Measurements from ENCODE around the gene ACYP2. TPM values are rescaled to one million over a fixed set of nuclear protein-coding genes. Genes with fewer than 3 reads are reported as not detected.
A peak's percentile ranks its signal among the peaks of the same experiment; 100 is the strongest.

ACYP2 gene
- total RNA-seq, 1 donor from 2014 or later: 76.7 TPM

GRCh38 chr2:54164106-54164505, 48.7 kb downstream of the ACYP2 start:
- Histone ChIP-seq H3K27me3 (ENCODE audit: low read depth) (no peaks in the 10 kb centered on the region), H3K27ac (replicated peaks) (no peak overlapping the region), H3K36me3 (no peaks in the 10 kb centered on the region), H3K4me3 (no peak overlapping the region), H3K9me3 (replicated peaks) (no peaks in the 10 kb centered on the region), H3K4me1 (peaks cover 10% of the 10 kb centered on the region)
- TF ChIP-seq CTCF (IDR thresholded peaks at IDR 0.05; ENCODE audit: borderline replicate concordance): no peak
- intact Hi-C loops (cut with micrococcal nuclease): no loop called here
- no peak for DNase-seq

GRCh38 chr2:54166121-54166773, 50.8 kb downstream of the ACYP2 start:
- Histone ChIP-seq H3K36me3 (no peaks in the 10 kb centered on the region), H3K9me3 (replicated peaks) (no peaks in the 10 kb centered on the region), H3K27ac (replicated peaks) (no peak overlapping the region), H3K4me3 (no peak overlapping the region), H3K4me1 (peaks cover 10% of the 10 kb centered on the region), H3K27me3 (ENCODE audit: low read depth) (no peaks in the 10 kb centered on the region)
- no peak for DNase-seq
- no peak for TF ChIP-seq CTCF (IDR thresholded peaks at IDR 0.05; ENCODE audit: borderline replicate concordance)
- intact Hi-C loops (cut with micrococcal nuclease): no loop called here

GRCh38 chr2:54176577-54176976, 61.2 kb downstream of the ACYP2 start:
- no peak overlapping the region for H3K27ac ChIP-seq (replicated peaks)
- peak; percentile 65 for TF ChIP-seq CTCF (IDR thresholded peaks at IDR 0.05; ENCODE audit: borderline replicate concordance)
- no peak overlapping the region for H3K4me3 ChIP-seq
- peaks cover 4% of the 10 kb centered on the region for H3K36me3 ChIP-seq
- H3K27me3 ChIP-seq (ENCODE audit: low read depth): no peaks in the 10 kb centered on the region
- intact Hi-C loops (cut with micrococcal nuclease): no loop called here
- no peaks in the 10 kb centered on the region for H3K9me3 ChIP-seq (replicated peaks)
- no peaks in the 10 kb centered on the region for H3K4me1 ChIP-seq
- DNase-seq: peak; percentile 50

GRCh38 chr2:54183281-54183680, 67.9 kb downstream of the ACYP2 start:
- no peaks in the 10 kb centered on the region for H3K36me3 ChIP-seq
- H3K4me3 ChIP-seq: no peak overlapping the region
- intact Hi-C loops (cut with micrococcal nuclease): no loop called here
- H3K27me3 ChIP-seq (ENCODE audit: low read depth): no peaks in the 10 kb centered on the region
- no peak overlapping the region for H3K27ac ChIP-seq (replicated peaks)
- H3K4me1 ChIP-seq: no peaks in the 10 kb centered on the region
- no peak for TF ChIP-seq CTCF (IDR thresholded peaks at IDR 0.05; ENCODE audit: borderline replicate concordance)
- no peak for DNase-seq
- H3K9me3 ChIP-seq (replicated peaks): no peaks in the 10 kb centered on the region

- intact Hi-C loops (cut with micrococcal nuclease): no loop called here
- DNase-seq: no peak
- Histone ChIP-seq H3K27ac (replicated peaks) (no peak overlapping the region), H3K9me3 (replicated peaks) (no peaks in the 10 kb centered on the region), H3K27me3 (ENCODE audit: low read depth) (no peaks in the 10 kb centered on the region), H3K4me3 (no peak overlapping the region), H3K36me3 (peaks cover 4% of the 10 kb centered on the region), H3K4me1 (no peaks in the 10 kb centered on the region)
- TF ChIP-seq CTCF (IDR thresholded peaks at IDR 0.05; ENCODE audit: borderline replicate concordance): no peak
Measured at GRCh38 chr2:54183972-54184371, 68.6 kb downstream of the ACYP2 start.
